CD14-positive monocyte (primary cell): ENCODE results near the gene CHN2. TPM values are rescaled to one million over a fixed set of nuclear protein-coding genes. Genes with fewer than 3 reads are reported as not detected.
A peak's percentile ranks its signal among the peaks of the same experiment; 100 is the strongest.

Experiments
- DNase-seq, 3 donors: peaks; one replicate each; pipeline ENCODE4 v3.0.0-alpha.2; 2011 to 2022
- H2AFZ ChIP-seq: 2 replicates; pipeline ENCODE4 v1.6.0; 2012; ENCODE audit warnings: mild to moderate bottlenecking, low read depth, low read length, inconsistent platforms; ENCODE audit not compliant: insufficient read depth, poor library complexity, severe bottlenecking
- H3K27ac ChIP-seq, 2 donors: 1 replicate in 1 of 2; 2 replicates in 1 of 2; pipeline ENCODE4 v1.5.1; 2012 to 2013; ENCODE audit warnings: low read length in 2 of 2, control low read depth in 1 of 2, inconsistent platforms in 1 of 2, low read depth in 1 of 2, mild to moderate bottlenecking in 1 of 2
- H3K27me3 ChIP-seq, 2 donors: one replicate each; pipeline versions ENCODE4 v1.6.0 to v1.6.1; 2011 to 2013; ENCODE audit warnings: low read length in 2 of 2; ENCODE audit not compliant: control insufficient read depth in 2 of 2, insufficient read depth in 2 of 2
- H3K36me3 ChIP-seq, 2 donors: replicated peaks in 1 of 2; 1 replicate in 1 of 2; 2 replicates in 1 of 2; pipeline versions ENCODE4 v1.5.1 to v1.6.1; 2012 to 2013; ENCODE audit warnings: low read length in 2 of 2, control low read depth in 1 of 2, inconsistent platforms in 1 of 2, mild to moderate bottlenecking in 1 of 2; ENCODE audit not compliant: insufficient read depth in 2 of 2, control insufficient read depth in 1 of 2
- H3K4me1 ChIP-seq, 2 donors: 1 replicate in 1 of 2; 2 replicates in 1 of 2; pipeline versions ENCODE4 v1.5.1 to v1.6.1; 2012 to 2013; ENCODE audit warnings: low read length in 2 of 2, control low read depth in 1 of 2, inconsistent platforms in 1 of 2, mild to moderate bottlenecking in 1 of 2, moderate library complexity in 1 of 2; ENCODE audit not compliant: insufficient read depth in 2 of 2, control insufficient read depth in 1 of 2
- H3K4me2 ChIP-seq: replicated peaks from 2 replicates; pipeline ENCODE3; 2012; ENCODE audit warnings: low read length, moderate library complexity, mild to moderate bottlenecking; ENCODE audit not compliant: poor library complexity, severe bottlenecking; ENCODE audit errors: extremely low read depth
- H3K4me3 ChIP-seq, 3 experiments: fragments of 200-600 bp in 1 of 3; sonication (generic) in 1 of 3; replicated peaks in 1 of 3; 1 replicate in 2 of 3; 2 replicates in 1 of 3; pipeline ENCODE4 v1.5.1; 2011 to 2013; ENCODE audit warnings: low read length in 3 of 3, mild to moderate bottlenecking in 3 of 3, control low read depth in 2 of 3, low read depth in 2 of 3, inconsistent platforms in 1 of 3, moderate library complexity in 1 of 3
- H3K79me2 ChIP-seq: 2 replicates; pipeline ENCODE4 v1.6.0; 2012; ENCODE audit warnings: mild to moderate bottlenecking, control low read depth, inconsistent platforms, low read length, moderate library complexity; ENCODE audit not compliant: insufficient read depth
- H3K9ac ChIP-seq: 2 replicates; pipeline ENCODE4 v1.6.0; 2017; ENCODE audit warnings: low read length, mild to moderate bottlenecking; ENCODE audit not compliant: insufficient read depth, poor library complexity, severe bottlenecking
- H3K9me3 ChIP-seq, 2 donors: replicated peaks in 1 of 2; 1 replicate in 1 of 2; 2 replicates in 1 of 2; pipeline versions ENCODE4 v1.5.1 to v1.6.1; 2012 to 2013; ENCODE audit warnings: low read length in 2 of 2, control low read depth in 1 of 2; ENCODE audit not compliant: control insufficient read depth in 1 of 2, insufficient read depth in 1 of 2
- H4K20me1 ChIP-seq: 2 replicates; pipeline ENCODE4 v1.6.0; 2012; ENCODE audit warnings: mild to moderate bottlenecking, low read length, control low read depth, moderate library complexity; ENCODE audit not compliant: insufficient read depth
- H3K27ac Mint-ChIP-seq, 7 donors: one replicate each; pipeline ENCODE4 v1.8.0; 2020; ENCODE audit warnings: mild to moderate bottlenecking in 7 of 7, mixed read lengths in 7 of 7, moderate library complexity in 6 of 7, inconsistent platforms in 2 of 7
- H3K27me3 Mint-ChIP-seq, 3 donors: one replicate each; pipeline ENCODE4 v1.8.0; 2021 to 2022; ENCODE audit warnings: low read depth in 3 of 3, mild to moderate bottlenecking in 3 of 3, mixed read lengths in 3 of 3, moderate library complexity in 3 of 3, inconsistent platforms in 1 of 3
- H3K36me3 Mint-ChIP-seq, 2 donors: one replicate each; pipeline ENCODE4 v1.8.0; 2020; ENCODE audit warnings: mixed read lengths in 2 of 2, inconsistent platforms in 1 of 2, mild to moderate bottlenecking in 1 of 2
- H3K4me1 Mint-ChIP-seq: one replicate; pipeline ENCODE4 v1.8.0; 2020; ENCODE audit warnings: mild to moderate bottlenecking, mixed read lengths
- H3K4me3 Mint-ChIP-seq, 2 donors: one replicate each; pipeline ENCODE4 v1.8.0; 2020; ENCODE audit warnings: mild to moderate bottlenecking in 2 of 2, mixed read lengths in 2 of 2, moderate library complexity in 1 of 2
- H3K9me3 Mint-ChIP-seq, 7 donors: one replicate each; pipeline ENCODE4 v1.8.0; 2020 to 2022; ENCODE audit warnings: mixed read lengths in 7 of 7, mild to moderate bottlenecking in 6 of 7, moderate library complexity in 6 of 7, inconsistent platforms in 2 of 7
- WGBS: methylation state at CpG from one replicate; pipeline ENCODE4 v1.1.5; 2013; ENCODE audit warnings: missing lambda C conversion rate; ENCODE audit not compliant: insufficient coverage; 5-methylcytosine and 5-hydroxymethylcytosine counted together
- intact Hi-C, 2 donors: fragments of 100-400 bp; cut with micrococcal nuclease; formaldehyde crosslinking; loops; one replicate each; pipeline versions ENCODE4 v1.15.0 to v1.15.1; 2023
- polyA plus RNA-seq, 3 donors: library from polyadenylated mRNA; depleted of rRNA in 1 of 3; unstranded in 2 of 3; stranded (reverse) in 1 of 3; fragments of 300-500 nt in 2 of 3; fragments of >200 nt in 1 of 3; fragmentation: Illumina TruSeq in 2 of 3; gene quantifications; 1 replicate in 2 of 3; 2 replicates in 1 of 3; pipeline ENCODE4 v1.2.3, GENCODE V29; 2012 to 2021
- TF ChIP-seq, protein P1 (sequence below): fragments of 200-600 bp; IDR thresholded peaks from one replicate; pipeline ENCODE4 v1.8.0; 2022; ENCODE audit warnings: antibody characterized with exemption, mild to moderate bottlenecking

CHN2 gene
- polyA plus RNA-seq, 3 donors = 26.6 to 66.5 (median 44.8) TPM

GRCh38 chr7:29369909-29370488, 175.4 kb downstream of the CHN2 start:
- DNase-seq = no peak
- H3K4me1 ChIP-seq = no peaks in the 10 kb centered on the region
- 98% methylated on average over 4 of the region's 8 CpGs for WGBS
- no peaks in the 10 kb centered on the region for H3K79me2 ChIP-seq
- no peak overlapping the region for H3K9ac ChIP-seq
- no peak overlapping the region for H3K4me2 ChIP-seq
- Mint-ChIP-seq H3K27ac (no peak overlapping the region), H3K36me3 (peaks cover 25 to 47% of the 10 kb centered on the region in 2 donors), H3K27me3 (no peaks in the 10 kb centered on the region), H3K4me3 (no peak overlapping the region), H3K9me3 (peaks cover 0 to 1% (median 0%) of the 10 kb centered on the region in 7 donors), H3K4me1 (peaks cover 3% of the 10 kb centered on the region)
- no peak overlapping the region for H2AFZ ChIP-seq
- H3K9me3 ChIP-seq = no peaks in the 10 kb centered on the region
- H4K20me1 ChIP-seq = peaks cover 16% of the 10 kb centered on the region
- H3K27ac ChIP-seq = no peak overlapping the region
- no peak overlapping the region for H3K4me3 ChIP-seq
- intact Hi-C loops = no loop called here
- no peaks in the 10 kb centered on the region for H3K27me3 ChIP-seq
- peaks cover 12 to 39% of the 10 kb centered on the region in 2 donors for H3K36me3 ChIP-seq
- TF ChIP-seq, protein P1, sequence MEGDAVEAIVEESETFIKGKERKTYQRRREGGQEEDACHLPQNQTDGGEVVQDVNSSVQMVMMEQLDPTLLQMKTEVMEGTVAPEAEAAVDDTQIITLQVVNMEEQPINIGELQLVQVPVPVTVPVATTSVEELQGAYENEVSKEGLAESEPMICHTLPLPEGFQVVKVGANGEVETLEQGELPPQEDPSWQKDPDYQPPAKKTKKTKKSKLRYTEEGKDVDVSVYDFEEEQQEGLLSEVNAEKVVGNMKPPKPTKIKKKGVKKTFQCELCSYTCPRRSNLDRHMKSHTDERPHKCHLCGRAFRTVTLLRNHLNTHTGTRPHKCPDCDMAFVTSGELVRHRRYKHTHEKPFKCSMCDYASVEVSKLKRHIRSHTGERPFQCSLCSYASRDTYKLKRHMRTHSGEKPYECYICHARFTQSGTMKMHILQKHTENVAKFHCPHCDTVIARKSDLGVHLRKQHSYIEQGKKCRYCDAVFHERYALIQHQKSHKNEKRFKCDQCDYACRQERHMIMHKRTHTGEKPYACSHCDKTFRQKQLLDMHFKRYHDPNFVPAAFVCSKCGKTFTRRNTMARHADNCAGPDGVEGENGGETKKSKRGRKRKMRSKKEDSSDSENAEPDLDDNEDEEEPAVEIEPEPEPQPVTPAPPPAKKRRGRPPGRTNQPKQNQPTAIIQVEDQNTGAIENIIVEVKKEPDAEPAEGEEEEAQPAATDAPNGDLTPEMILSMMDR = no peak

DNA sequence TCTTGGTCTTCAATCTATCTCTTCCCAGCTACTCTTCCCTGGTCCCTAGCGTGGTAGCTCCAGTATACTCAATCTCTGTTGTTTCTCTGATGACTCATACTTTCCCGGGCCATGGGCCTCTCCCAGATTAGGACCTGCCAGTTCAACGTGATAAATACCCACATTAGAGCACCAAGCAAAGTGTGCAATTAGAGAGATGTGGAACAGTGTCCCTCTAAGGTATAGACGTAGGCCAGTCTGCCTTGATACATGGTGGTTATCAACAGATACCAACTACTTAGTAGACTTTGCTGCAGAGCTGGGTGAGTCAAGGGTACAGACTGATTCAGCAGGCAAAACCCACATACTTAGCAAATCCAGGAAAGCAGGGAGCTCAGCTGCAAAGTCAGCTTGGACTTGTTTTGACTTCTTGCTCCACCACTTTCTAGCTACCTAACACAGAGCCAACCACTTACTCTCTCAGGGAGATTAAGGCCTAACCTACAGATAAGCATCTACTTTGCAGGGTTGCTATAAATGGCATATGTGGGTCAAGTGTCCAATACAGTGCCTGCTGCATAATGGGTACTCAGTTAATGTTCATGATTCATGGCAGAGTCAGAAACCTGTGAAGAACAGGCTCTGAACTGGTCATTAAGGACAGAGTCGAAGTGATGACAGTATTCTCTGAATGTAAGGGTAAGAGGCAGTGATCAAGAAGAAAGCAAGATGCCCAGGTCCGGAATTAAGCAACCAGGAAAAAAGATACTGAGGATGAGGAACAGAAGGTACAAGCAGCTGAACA, 176.1 kb downstream of the CHN2 start:
- Histone ChIP-seq H3K4me1 (no peaks in the 10 kb centered on the region), H3K27ac (no peak overlapping the region), H3K36me3 (peaks cover 12 to 43% of the 10 kb centered on the region in 2 donors), H4K20me1 (peaks cover 16% of the 10 kb centered on the region), H3K4me3 (no peak overlapping the region), H2AFZ (no peak overlapping the region), H3K4me2 (no peak overlapping the region), H3K27me3 (no peaks in the 10 kb centered on the region), H3K79me2 (no peaks in the 10 kb centered on the region), H3K9me3 (no peaks in the 10 kb centered on the region), H3K9ac (no peak overlapping the region)
- intact Hi-C loops = no loop called here
- no peaks in the 10 kb centered on the region for H3K27me3 Mint-ChIP-seq
- no peak for DNase-seq
- peaks cover 28 to 52% of the 10 kb centered on the region in 2 donors for H3K36me3 Mint-ChIP-seq
- H3K9me3 Mint-ChIP-seq = peaks cover 0 to 1% (median 0%) of the 10 kb centered on the region in 7 donors
- TF ChIP-seq, protein P1 = no peak
- WGBS = 100% methylated on average over 3 of the region's 6 CpGs
- H3K27ac Mint-ChIP-seq = peak overlapping the region in 1 of 7 donors; percentile 37
- peaks cover 3% of the 10 kb centered on the region for H3K4me1 Mint-ChIP-seq
- H3K4me3 Mint-ChIP-seq = no peak overlapping the region
